WTC11 (cell line): ENCODE data around the gene SEMA6C.

Experiments
- CTCF ChIP-seq: fragments of 200-600 bp; IDR thresholded peaks from 2 replicates; pipeline ENCODE4 v1.8.0; 2022; ENCODE audit warnings: antibody characterized with exemption
- E2F4 ChIP-seq: sonication (generic); formaldehyde crosslinking; IDR thresholded peaks from 2 replicates; pipeline ENCODE4 v1.8.1; 2022; ENCODE audit warnings: low read depth, mild to moderate bottlenecking, moderate library complexity, missing genetic modification reagents, borderline replicate concordance
- FOXJ3 ChIP-seq: sonication (generic); formaldehyde crosslinking; IDR thresholded peaks from 2 replicates; pipeline ENCODE4 v1.9.0; 2021; ENCODE audit warnings: missing genetic modification reagents, mild to moderate bottlenecking, borderline replicate concordance
- JUN ChIP-seq: sonication (generic); formaldehyde crosslinking; IDR thresholded peaks from 2 replicates; pipeline ENCODE4 v1.8.0; 2023; ENCODE audit warnings: mild to moderate bottlenecking, missing genetic modification reagents
- TP53 ChIP-seq: sonication (generic); formaldehyde crosslinking; IDR thresholded peaks from 2 replicates; pipeline ENCODE4 v1.8.1; 2023; ENCODE audit warnings: mild to moderate bottlenecking, missing genetic modification reagents
- USF2 ChIP-seq: sonication (generic); formaldehyde crosslinking; IDR thresholded peaks from 2 replicates; pipeline ENCODE4 v1.8.1; 2023; ENCODE audit warnings: mild to moderate bottlenecking, missing genetic modification reagents, moderate library complexity
- TF ChIP-seq, protein P1 (sequence below): sonication (generic); formaldehyde crosslinking; IDR thresholded peaks from 2 replicates; pipeline ENCODE4 v1.8.1; 2023; ENCODE audit warnings: mild to moderate bottlenecking, moderate library complexity, missing genetic modification reagents
- TF ChIP-seq, protein P2 (sequence below): sonication (generic); formaldehyde crosslinking; IDR thresholded peaks from 2 replicates; pipeline ENCODE4 v1.8.0; 2022; ENCODE audit warnings: missing genetic modification reagents
- TF ChIP-seq, protein P3 (sequence below): sonication (generic); formaldehyde crosslinking; IDR thresholded peaks from 2 replicates; pipeline ENCODE4 v1.8.0; 2022; ENCODE audit warnings: mild to moderate bottlenecking, missing genetic modification reagents
- TF ChIP-seq, protein P4 (sequence below): sonication (generic); formaldehyde crosslinking; IDR thresholded peaks from 2 replicates; pipeline ENCODE4 v1.8.1; 2022; ENCODE audit warnings: mild to moderate bottlenecking, moderate library complexity, missing genetic modification reagents

DNA sequence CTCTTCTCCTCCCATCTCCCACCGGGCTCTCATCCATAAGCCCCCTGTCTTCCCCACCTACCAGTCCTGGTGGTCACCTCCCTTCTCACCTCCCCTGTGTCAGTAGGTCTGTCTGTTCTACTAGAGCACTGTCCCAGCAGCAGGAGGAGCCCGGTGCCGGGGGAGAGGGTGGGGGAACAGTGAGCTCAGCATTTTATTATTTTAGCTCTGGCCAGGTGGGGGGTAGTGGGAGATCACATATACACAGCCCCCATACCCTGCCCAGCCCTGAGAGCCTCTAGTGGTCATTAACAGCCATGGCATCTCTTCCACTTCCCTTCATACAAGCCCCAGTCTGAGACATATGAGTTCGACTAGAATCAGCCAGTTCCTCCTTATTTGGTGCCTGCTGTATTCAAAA, 29.4 kb upstream of the SEMA6C start, which contains the start of gene TMOD4:
- peak; percentile 51 for TF ChIP-seq CTCF
- TF ChIP-seq, protein P1, sequence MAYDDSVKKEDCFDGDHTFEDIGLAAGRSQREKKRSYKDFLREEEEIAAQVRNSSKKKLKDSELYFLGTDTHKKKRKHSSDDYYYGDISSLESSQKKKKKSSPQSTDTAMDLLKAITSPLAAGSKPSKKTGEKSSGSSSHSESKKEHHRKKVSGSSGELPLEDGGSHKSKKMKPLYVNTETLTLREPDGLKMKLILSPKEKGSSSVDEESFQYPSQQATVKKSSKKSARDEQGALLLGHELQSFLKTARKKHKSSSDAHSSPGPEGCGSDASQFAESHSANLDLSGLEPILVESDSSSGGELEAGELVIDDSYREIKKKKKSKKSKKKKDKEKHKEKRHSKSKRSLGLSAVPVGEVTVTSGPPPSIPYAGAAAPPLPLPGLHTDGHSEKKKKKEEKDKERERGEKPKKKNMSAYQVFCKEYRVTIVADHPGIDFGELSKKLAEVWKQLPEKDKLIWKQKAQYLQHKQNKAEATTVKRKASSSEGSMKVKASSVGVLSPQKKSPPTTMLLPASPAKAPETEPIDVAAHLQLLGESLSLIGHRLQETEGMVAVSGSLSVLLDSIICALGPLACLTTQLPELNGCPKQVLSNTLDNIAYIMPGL (CRISPR knock-in tag) = no peak
- no peak for TF ChIP-seq USF2
- no peak for TF ChIP-seq FOXJ3 (CRISPR knock-in tag)
- TF ChIP-seq TP53 (CRISPR knock-in tag) = no peak
- TF ChIP-seq E2F4 (CRISPR knock-in tag) = no peak
- TF ChIP-seq, protein P2, sequence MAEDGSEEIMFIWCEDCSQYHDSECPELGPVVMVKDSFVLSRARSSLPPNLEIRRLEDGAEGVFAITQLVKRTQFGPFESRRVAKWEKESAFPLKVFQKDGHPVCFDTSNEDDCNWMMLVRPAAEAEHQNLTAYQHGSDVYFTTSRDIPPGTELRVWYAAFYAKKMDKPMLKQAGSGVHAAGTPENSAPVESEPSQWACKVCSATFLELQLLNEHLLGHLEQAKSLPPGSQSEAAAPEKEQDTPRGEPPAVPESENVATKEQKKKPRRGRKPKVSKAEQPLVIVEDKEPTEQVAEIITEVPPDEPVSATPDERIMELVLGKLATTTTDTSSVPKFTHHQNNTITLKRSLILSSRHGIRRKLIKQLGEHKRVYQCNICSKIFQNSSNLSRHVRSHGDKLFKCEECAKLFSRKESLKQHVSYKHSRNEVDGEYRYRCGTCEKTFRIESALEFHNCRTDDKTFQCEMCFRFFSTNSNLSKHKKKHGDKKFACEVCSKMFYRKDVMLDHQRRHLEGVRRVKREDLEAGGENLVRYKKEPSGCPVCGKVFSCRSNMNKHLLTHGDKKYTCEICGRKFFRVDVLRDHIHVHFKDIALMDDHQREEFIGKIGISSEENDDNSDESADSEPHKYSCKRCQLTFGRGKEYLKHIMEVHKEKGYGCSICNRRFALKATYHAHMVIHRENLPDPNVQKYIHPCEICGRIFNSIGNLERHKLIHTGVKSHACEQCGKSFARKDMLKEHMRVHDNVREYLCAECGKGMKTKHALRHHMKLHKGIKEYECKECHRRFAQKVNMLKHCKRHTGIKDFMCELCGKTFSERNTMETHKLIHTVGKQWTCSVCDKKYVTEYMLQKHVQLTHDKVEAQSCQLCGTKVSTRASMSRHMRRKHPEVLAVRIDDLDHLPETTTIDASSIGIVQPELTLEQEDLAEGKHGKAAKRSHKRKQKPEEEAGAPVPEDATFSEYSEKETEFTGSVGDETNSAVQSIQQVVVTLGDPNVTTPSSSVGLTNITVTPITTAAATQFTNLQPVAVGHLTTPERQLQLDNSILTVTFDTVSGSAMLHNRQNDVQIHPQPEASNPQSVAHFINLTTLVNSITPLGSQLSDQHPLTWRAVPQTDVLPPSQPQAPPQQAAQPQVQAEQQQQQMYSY (CRISPR knock-in tag) = no peak
- TF ChIP-seq, protein P3, sequence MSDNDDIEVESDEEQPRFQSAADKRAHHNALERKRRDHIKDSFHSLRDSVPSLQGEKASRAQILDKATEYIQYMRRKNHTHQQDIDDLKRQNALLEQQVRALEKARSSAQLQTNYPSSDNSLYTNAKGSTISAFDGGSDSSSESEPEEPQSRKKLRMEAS (CRISPR knock-in tag) = no peak
- TF ChIP-seq, protein P4, sequence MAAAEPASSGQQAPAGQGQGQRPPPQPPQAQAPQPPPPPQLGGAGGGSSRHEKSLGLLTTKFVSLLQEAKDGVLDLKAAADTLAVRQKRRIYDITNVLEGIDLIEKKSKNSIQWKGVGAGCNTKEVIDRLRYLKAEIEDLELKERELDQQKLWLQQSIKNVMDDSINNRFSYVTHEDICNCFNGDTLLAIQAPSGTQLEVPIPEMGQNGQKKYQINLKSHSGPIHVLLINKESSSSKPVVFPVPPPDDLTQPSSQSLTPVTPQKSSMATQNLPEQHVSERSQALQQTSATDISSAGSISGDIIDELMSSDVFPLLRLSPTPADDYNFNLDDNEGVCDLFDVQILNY = no peak
- no peak for TF ChIP-seq JUN (CRISPR knock-in tag)
